Dermis microvascular lymphatic vessel endothelial cell (primary cell): Measurements from ENCODE around the gene RNF186. TPM values are rescaled to one million over a fixed set of nuclear protein-coding genes. Genes with fewer than 3 reads are reported as not detected.
"Not testable (repeated sequence)": the region's sequence is repeated elsewhere in the genome, so short reads cannot be mapped to it uniquely, and the experiment has no call there.

Experiments
- DNase-seq, 2 donors: peaks; one replicate each; pipeline versions ENCODE4 v3.0.0 to v3.0.0-alpha.2; 2010; ENCODE audit warnings: low read depth in 2 of 2
- total RNA-seq: library from RNA; depleted of rRNA; stranded (reverse); fragments of >200 nt; gene quantifications from 2 replicates; pipeline ENCODE4 v1.2.1, GENCODE V29; 2014

The RNF186 gene
- total RNA-seq, 1 donor from 2014 or later = not detected

- DNase-seq = no peak
Measured at GRCh38 chr1:19824541-19824940, 9.5 kb upstream of the RNF186 start.

DNA sequence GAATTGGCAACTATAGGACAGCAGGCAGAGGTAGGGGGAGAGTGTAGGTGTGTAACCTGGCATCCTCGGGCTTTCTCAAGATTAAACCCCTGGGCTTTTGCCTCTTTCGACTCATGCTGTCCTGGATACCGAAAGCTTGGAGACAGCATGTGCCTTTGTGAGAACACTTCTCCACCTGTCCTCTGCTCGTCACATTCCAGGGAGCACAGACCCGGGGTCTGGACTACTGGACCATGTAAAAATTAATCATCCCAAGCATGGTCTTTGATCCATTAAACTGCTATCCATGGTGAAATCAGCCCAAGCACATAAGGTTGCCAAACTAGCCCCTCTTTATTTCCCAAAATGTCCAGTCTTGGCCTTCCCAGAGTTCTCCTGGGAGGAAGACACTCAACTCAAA is 9.0 kb upstream of the RNF186 start:
- DNase-seq = no peak

DNA sequence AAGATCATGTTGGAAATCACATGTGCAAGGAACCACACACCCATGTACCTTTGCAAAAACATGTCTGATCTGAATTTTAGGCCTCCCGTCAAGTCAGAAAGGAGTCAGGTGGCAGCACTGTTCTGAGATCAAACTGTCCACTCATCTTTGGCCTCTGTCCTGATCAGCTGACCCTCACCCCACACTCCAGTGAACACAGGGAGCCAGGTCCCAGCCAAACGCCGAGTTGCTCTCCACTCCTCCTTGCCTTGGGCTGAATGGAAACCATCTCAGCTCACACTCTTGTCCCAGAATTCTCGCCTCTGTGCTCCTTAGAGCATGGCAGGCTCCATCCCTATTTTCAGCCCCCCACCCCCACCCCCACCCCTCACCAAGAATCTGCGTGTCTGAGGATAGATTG is 4.6 kb upstream of the RNF186 start:
- DNase-seq = no peak

DNA sequence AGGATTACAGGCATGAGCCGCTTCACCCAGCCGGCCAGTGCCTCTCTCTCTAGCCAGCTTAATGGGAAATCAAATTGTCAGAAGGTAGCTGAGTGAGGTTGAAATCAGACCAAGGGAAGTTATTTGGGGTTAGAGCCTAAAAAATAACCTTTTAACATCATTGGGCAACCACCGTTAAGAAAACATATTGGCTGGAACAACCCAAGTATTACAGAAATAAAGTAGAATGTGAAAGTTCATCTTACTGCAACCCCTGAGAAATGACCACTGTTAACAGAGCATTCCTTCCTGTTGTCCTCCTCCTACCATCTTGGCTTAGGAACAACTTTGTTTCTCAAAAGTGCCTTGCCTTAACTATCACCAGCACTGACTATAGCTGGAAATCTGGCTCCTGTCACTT is 3.2 kb upstream of the RNF186 start:
- no peak for DNase-seq

DNA sequence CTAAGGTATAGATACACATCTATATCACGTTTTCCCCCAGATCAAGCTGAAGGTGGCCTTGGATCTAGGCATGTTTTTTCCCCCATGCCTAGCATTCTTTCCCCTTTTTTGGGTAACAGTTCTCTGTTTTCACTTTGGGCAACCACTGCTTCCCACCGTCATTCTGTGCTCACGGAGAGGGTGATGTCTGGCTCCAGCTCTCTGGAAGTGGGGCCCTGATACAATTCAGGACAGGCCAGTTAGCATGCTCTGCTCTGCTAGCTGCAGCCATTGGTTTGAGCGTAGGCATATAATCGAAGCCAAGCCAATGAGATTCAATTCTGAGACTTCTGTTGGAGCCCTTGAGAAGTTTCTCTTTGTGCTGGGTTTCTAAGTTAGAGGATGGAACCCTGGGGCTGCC is 2.1 kb upstream of the RNF186 start:
- DNase-seq = no peak

DNA sequence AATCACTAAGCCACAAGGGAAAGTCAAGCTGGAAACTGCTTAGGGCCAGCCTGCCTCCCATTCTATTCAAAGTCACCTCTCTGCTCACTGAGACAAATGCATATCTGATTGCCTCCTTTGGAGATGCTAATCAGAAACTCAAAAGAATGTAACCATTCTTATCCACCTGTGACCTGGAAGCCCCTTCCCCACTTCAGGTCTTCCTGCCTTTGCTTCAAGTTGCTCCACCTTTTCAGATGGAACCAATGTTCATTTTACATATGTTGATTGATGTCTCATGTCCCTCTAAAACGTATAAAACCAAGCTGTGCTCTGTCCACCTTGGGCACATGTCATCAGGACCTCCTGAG is 1.6 kb upstream of the RNF186 start:
- DNase-seq = not testable (repeated sequence)

DNA sequence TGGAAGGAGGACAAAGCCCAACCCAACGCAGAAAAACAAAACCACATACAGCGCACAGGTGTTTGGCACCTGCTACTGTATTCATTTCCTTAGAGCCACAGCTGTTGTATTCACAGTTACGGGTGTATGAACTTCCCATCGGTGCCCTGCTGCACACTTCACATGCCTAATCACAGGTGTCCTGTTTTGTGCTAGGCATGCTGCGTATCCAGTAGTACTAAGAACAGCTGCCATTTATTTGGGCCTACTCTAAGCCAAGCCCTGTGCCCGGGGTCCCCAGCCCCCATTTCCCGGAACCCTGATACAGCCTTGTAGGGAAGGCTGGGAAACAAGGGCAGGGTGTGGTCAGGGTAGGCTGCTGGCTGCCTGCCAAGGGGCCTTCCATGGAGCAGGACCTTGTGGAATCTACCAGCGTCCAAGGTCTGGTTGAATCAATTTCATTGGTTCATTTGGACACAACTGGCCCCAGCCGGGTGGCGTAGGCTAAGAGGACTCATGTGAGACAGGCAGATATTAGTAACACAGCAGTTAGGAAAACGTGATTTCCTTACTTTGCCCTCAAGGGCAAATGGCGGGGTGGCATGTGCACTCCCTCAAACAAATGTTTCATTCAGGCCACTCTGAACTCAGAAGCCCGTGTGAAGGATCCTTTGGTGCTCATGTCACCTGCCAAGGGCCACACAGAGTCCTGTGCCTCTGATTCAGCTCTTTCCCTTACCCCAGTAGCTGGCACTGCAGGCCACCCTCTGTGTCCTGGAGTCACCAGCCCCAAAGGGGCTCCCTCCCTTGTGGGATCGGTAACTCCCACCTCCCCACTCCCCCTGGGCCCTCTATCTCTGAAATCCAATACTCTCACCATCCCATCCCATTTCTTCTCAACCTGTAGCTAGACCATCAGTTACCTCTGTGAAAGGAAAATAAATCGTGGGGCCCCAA is 986 bp upstream of the RNF186 start:
- DNase-seq = no peak

DNA sequence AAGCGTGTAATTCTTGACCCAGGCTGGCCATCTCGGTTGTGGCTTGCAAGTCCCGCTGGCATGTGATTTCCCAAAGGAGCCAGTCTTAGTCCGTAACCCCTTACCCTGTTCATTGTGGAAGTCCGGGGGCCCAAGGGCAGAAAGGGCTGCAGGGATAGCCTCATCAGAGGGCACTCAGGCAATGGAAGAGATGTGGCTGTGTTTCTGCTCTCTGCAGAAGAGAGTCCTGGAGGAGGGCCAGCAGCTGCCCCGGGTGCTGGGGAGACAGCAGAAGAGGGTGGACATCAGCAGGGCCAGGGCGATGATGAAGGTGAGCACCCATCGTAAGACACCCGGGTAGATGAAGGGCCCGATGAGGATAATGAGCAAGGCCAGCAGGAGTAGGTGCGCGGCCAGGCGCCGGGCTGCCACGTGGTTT is 830 bp downstream of the RNF186 start:
- DNase-seq = no peak

DNA sequence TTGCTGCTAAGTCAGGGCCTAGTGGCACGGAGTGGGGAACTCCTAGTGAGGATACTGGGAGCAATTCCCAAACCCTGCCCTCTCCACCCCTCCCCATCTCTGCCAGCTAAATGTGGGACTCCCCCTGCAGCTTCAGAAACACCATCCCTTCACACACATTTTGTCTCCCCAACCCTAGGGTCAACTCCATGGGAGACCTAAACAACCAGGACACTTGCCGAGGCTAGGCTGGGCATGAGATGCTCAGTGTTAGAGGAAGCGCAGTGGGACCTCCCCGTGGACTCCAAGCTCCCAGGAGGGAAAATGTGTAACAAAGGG is 1.5 kb downstream of the RNF186 start:
- DNase-seq = no peak

DNA sequence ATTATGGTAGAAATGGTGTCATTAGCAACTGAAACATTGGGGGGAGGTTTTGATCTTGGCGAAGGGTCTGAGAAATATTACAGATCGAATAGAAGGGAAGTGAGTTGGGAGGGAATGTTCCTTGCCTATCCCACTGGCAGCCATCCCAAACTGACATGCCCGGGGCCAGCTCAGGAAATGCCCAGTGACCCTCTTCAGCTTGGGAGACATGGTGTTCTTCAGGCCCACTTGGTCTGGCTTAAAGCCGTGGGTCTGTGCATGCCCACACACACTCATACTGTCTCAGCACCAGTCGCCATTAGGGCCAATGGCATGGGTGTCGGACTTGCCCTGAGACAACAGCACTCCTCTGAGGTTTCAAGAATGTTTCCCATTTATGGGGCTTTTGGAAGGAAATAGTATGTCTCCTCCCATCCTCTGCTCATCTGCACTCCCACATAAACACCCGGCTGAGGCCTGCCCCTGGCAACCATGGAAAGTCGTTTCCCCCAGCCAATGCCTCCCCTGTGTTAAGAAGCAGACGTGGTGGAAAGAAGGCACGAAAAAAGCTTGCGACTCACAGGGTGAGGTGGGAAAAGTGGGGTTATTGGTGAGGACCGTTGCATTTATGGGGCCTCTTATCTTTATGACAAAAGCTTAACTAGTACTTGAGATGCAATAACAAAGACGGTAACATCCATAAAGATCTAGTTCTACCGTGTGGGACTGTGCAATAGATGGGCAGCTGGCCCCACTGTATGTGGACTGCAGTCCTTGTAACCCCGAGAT is 2.0 kb downstream of the RNF186 start:
- DNase-seq = no peak

- peak in 1 of 2 donors; percentile 55 for DNase-seq
Measured at GRCh38 chr1:19811206-19811851, 3.8 kb downstream of the RNF186 start.

DNA sequence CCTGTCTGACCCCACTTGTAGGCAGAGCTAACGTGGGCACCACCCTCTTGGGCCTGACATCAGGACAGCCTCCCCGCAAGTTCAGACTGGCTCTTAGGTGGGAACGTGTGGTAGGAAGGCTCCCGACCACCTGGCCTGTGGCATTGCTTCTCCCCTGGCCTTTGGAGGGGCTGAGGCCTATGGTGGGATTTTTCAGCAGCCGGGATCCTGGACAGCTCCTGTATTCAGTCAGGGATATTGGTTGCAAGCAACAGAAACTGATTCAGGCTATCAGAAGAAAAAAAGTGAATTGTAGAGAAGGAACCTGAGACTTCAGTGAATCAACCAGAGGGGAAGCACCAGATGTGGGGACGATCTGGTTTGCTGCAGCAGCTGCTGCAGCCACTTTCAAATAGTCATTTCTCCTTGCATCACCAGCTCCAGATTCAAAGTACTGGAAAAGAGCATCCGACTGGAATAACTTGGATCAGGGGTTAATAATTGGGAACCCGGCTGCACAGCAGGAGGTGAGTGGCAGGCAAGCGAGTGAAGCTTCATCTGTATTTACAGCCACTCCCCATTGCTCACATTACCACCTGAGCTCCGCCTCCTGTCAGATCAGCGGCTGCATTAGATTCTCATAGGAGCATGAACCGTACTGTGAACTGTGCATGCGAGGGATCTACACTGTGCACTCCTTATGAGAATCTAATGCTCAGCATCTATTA is 5.9 kb downstream of the RNF186 start:
- DNase-seq = no peak

DNA sequence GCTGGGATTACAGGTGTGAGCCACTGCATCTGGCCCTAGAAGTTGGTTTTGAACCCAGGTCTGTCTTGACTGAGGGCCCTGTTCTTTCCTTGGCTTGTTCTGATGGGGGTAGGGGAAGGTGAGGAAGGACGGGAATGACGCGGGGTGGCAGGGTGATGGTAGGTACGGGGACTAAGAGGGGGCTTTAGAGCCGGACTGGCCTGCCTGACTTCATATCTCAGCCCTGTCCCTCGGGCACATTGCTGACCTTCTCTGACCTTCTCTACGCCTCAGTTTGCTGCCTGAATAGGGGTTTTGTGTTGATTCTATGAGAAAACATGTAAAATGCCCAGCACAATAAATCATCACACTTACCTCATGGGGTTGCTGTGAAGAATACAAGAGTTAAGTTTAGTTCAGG is 6.7 kb downstream of the RNF186 start:
- DNase-seq = no peak

DNA sequence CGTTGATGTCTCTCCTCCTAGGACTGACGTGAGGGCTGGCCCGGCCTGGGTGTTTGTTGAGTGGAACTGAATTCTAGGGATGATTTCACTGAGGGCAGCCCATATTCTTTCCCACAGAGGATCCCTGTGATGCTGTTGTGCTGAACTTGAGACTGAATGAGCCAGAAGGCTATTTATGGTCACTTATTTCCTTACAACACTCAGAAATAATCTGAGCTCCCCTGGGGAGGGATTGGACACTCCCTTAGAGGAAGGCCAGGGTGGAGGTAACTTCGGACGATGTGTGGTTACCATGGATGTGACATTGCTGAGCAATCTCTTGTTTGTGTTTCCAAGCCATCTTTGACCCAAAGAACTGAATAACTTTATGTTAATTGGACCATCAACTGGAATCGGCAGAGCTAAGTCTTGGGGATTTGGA is 10.2 kb downstream of the RNF186 start:
- DNase-seq = no peak

DNA sequence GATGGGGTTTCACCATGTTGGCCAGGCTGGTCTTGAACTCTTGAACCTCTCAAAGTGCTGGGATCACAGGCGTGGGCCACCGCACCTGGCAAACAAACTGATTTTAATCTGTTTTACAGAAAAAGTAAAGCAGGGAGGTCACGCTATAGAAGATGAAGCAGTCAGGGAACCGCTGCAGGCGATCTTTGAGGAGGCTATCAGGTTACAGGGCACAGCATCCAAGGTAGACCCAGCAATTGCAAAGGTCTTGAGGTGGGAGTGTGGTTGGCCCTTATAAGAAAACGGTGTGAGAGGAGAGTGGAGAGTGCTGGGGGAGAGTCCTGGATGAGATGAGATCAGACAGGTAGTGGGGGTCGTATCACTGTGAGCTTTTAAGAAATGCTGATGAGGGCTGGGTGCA is 12.8 kb downstream of the RNF186 start:
- DNase-seq = no peak

DNA sequence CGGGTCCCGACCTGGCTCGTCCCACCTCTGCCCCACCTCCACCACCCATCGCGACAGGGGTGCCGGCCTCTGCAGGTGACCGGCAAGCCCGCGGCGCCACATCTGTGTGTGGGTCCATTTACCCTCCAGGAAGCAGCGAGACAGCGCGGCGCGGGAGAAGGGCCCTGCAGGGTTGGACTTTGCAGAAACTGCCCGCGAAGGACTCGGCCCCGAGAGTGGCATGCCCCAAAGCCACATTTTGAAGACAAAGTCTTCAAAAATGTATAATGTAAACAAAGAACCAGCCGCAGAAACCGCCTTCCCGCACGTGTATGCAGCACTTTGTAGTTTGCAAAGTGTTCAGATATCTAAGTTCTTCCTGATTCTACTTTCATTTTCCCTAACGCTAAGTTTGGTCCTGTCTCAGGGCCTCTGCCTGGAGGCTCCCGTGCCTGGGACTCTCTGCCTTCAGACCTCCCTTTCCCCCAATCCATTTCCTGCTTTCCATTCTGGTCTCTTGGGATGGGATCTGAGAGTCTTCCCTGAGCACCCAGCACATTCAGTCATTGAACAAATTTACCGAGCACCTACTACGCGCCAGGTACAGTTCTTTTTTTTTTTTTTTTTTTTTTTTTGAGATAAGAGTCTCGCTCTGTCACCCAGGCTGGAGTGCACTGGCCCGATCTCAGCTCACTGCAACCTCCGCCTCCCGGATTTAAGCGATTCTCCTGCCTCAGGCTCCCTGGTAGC is 14.8 kb downstream of the RNF186 start:
- peak; percentile 20 to 46 for DNase-seq

- DNase-seq = peak in 1 of 2 donors; percentile 33
Measured at GRCh38 chr1:19799230-19800075, 15.6 kb downstream of the RNF186 start, which contains the start of gene TMCO4. TSS of gene TMCO4 (minus strand) at chr1:19799916. CDS start at chr1:19780758, 19,158 bp downstream.

- no peak for DNase-seq
Measured at GRCh38 chr1:19798486-19799229, 16.4 kb downstream of the RNF186 start.

- no peak for DNase-seq
Measured at GRCh38 chr1:19797827-19798226, 17.3 kb downstream of the RNF186 start.
